ENCODE data around the gene SNAI1.

DNA sequence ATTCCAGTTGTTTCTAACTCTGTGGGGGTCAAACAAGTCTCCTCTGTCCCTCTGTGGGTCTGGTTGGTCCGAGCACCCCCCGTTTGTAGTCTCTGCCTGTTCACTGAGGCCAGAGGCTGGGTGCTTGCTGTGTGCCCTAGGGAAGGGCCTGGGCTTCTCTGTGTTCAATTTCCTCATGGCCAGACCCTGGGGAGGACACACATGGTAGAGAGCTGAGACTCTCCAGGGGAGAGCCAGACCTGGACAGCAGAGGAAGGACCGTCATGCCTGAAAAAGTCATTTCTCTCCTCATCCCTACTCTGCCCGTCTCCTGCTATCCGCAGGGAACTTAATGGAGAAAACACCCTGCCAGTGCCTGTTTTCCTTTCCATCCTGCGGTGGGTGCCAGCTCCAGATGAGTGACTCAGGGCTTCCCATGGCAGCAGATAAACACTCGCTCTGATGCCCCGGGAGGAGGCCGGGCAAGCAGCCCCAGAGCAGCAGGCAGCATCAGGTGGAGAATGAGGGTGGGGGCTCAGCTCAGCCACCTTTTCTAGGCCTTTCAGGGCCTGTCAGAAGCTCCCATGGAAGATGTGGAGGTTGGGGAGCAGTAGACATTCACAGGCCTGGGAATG, 51.9 kb downstream of the SNAI1 start:
- TF ChIP-seq, protein P1, sequence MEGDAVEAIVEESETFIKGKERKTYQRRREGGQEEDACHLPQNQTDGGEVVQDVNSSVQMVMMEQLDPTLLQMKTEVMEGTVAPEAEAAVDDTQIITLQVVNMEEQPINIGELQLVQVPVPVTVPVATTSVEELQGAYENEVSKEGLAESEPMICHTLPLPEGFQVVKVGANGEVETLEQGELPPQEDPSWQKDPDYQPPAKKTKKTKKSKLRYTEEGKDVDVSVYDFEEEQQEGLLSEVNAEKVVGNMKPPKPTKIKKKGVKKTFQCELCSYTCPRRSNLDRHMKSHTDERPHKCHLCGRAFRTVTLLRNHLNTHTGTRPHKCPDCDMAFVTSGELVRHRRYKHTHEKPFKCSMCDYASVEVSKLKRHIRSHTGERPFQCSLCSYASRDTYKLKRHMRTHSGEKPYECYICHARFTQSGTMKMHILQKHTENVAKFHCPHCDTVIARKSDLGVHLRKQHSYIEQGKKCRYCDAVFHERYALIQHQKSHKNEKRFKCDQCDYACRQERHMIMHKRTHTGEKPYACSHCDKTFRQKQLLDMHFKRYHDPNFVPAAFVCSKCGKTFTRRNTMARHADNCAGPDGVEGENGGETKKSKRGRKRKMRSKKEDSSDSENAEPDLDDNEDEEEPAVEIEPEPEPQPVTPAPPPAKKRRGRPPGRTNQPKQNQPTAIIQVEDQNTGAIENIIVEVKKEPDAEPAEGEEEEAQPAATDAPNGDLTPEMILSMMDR (IDR thresholded peaks at IDR 0.05), result no peak
- no peak for TF ChIP-seq POLR2AphosphoS5 (IDR thresholded peaks at IDR 0.05)
- no peak for TF ChIP-seq EP300 (IDR thresholded peaks at IDR 0.05)

All from stomach (tissue), 4 donors.